GM21576 (cell line): ENCODE measurements around the gene PAX3.

Experiments
- ATAC-seq: cut with Tn5 transposase; IDR thresholded peaks from one replicate; pipeline ENCODE4 v1.9.1; 2021; ENCODE audit warnings: mild to moderate bottlenecking, moderate library complexity; ENCODE audit not compliant: unreplicated experiment

The PAX3 gene

DNA sequence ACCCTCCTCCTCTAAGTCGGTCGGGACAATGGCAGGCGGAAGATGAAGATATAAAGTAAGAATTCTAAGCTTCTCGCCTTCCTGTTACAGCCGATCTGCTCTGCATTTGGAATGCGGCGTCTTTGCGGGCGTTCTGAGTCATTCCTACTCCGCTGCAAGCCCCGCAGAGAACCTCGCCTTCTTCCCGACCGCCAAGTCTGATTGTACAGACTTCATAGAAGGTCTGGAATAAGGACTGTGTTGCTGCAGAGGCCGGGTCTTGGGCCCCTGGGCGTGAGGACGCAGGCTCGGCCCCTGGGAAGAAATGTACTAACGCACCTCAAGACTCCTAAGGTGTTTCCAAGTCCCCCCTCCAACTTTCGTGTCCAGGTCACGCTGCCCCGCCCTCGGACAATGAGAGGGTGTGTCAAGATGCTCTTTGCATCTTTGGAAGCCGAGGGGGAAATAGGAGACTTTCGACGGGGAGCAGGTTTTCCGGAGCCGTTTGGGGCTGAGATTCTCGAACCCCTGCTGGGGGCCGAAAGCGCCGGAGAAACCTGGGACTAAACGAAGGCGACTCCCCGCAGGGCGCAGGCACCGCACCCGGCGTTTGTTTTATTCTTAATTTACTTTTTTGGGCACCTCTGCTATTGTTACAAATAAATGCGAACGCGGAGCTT is 12.7 kb upstream of the PAX3 start:
- ATAC-seq: no peak

- ATAC-seq: no peak
These were observed 12.0 kb upstream of the PAX3 start for GRCh38 chr2:222310747-222311318.

DNA sequence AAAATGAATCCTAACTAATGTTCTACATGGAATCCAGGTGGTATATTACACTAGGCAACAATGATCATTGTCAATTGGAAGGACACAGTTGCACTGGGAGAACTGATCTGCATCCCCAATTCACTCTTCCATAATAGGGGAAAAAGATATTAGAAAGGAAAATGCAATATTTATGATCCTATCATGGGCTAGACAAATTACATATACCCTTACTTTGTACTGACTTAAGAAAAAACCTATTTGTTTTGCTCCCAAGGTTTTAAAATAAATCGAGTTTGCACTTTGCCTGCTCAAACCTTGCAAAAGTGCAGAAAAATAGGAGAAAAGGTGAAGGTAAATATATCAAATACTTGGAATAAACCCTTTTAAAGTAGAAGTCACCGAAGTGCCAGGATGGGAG is 11.0 kb upstream of the PAX3 start:
- no peak for ATAC-seq

- no peak for ATAC-seq
These were observed 10.6 kb upstream of the PAX3 start for GRCh38 chr2:222309361-222309760.

GRCh38 chr2:222307978-222308730 is 9.4 kb upstream of the PAX3 start:
- ATAC-seq: no peak

DNA sequence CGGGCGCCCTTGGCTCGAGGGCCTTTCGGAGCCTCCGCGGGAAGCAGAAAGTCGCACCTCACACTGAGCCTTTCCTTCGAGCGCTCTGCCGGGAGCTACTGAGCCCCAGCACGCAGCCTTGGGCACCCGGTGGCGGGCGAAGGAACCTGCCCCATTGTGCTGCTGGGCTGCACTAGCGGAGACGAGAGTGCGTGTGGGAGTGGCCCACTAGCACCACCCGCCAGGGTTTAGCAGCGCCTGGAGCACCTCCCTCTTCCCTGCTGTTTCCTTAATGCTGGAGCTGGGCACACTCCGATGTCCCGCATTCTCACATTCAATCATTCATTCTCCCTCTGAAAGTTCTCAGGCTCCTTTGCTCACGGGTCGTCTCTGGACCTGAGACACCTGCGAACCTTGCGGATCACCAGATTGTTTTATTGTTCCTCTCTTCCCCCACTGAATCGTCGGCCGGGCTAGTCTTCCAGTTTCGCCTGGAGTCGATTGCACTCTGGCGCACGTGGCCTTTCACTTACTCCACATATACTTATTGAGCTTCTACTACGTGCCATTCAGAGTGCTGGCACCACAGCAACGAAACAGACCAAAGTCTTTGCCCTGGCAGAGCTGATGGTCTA is 8.5 kb upstream of the PAX3 start:
- ATAC-seq: no peak

DNA sequence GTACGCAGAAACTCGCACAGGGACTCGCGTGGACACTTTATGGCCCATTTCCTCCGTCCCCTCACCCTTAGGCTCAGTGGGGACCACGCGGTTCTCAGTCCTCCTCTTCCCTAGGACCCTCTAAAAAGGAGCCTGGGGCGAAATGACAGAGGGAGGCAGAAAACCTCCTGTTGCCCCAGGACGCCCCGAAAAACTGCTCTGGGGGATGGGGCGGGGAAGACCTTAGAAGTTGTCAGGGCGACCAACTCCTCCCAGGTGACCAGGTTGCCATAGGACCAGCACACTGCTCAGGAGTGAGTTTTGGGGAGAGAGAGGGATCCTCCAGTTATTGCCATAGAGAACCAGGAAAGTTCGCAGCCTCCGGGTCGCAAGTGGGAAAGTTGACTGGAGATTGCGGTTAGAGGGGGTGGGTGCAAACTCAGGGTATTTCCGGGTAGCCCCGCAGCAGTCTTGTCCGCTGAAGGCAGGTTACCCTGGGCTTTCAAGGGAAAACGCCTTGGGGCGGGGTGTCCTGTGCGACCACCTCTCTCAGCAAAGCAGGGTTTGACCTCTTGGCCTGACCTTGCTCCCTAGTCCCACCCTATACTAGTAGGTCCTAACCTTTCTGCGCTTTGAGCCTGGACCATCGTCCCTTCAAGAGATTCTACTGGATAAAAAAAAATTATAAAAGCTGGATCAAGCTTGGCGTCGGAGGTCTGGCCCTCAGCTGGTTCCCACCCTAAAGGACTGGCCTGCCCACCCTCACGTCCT is 7.8 kb upstream of the PAX3 start:
- no peak for ATAC-seq

- ATAC-seq: no peak
These were observed 7.0 kb upstream of the PAX3 start for GRCh38 chr2:222305516-222306392.

DNA sequence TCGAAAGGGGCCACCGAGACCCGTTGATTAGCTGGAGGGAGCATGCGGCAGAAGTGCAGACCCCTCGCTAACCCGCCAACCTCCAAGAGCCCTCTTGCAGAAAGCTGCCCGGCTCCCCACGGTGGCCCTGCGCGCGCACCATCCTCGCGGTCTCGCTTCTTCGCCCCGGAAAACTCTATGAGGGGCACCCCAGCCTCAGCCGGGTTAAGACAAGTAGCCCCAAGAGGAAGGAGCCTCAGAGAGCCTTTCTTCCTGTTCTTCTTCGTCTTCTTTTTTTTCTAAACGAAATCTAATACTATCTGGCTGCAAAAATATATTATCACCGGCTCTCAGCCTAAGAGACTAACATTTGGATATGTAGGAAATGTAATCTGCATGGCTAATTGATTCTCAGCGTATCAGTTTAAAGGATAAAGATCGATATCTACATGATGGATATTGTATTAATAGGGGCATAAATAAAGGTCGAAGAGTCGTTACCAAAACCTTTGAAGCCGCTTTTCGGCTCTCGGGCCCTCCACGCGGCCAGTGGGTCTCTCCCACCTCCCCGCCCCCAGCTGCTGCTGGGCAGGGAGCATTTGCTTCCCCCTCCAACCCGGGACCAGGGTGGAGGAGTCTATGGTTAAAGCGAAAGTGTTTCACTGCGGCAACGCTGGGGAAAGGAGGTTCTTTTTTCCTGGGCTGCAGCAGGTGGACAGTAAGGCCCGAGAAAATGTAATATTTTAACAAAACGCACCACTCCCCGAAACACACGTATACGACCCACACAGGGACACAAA is 6.1 kb upstream of the PAX3 start:
- ATAC-seq: no peak

DNA sequence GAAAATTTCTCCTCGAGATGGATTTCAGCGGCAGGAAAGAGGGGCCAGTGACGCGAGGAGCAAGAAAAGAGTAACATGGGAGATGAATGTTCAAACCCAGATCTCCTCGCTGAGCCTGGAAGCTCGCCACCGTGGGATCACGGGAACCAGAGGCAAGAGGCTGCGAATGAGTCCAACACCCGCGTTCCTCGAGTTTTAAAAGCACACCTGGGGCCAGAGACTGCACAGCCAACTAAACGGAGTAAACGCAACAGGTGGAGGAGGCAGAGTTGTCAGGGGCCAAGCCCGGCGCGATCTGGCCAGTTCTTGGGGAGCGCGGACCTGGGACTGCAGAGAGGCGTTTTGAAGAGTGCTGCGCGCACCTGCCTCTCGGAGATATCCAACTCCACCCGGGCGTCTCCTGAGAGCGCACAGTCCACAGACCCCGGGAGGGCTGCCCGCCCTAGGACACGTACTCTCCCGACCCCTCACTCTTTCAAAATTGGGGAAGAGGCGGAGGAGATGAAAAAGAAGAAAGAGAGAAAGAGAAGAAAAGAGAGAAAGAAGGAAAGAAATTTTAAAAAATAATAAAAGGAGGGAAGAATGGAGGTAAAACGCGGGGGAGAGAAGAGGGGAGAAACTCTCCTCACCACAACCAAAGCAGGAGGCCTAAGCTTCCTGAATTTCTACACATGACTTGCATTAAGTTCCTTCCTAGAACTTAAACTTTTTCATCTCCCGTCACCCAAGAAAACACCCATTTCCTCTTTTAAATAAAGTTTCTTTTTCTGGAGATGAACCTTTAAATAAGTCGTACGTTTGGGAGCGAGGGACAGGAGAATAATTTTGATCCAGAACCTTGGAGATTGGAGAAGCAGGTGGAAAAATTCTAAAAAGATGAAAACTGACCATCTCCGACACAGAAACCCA is 5.3 kb upstream of the PAX3 start:
- no peak for ATAC-seq

DNA sequence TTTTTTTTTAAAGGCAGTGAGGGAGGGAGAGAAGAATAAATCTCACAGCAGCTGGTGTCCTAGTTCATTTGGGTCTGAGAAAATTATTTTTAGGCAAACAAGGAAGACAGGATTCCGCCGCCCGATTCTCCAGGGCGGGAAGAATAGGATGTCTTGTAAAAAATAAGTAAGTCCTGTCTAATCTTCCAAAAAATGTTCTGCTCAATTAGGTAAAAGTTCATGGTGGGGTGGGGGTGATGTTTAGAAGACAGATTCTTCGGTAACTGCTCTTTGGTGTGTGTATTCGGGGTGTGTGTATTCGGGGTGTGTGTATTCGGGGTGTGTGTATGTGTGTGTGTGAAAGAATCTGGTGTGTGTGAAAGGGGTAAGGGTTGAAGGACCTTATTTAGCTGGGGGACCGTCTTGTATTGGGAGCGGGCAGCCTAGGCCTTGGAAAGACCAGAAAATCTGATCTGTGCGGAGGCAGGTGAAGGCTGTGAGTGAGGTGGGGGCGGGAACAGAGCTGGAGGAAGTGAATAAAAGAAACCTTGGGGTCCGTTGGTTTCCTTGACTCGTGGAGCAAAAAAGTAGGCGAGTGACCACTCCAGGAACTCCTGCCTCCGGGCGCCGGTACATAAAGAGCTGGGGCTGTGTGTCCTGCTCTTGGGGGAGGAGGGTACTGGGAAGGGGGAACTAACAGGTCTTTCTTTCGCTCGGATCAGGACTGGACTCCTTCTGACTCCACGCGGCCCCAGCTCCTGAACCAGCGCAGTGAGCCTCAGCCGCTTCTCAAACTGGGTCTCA is 4.4 kb upstream of the PAX3 start:
- ATAC-seq: no peak

DNA sequence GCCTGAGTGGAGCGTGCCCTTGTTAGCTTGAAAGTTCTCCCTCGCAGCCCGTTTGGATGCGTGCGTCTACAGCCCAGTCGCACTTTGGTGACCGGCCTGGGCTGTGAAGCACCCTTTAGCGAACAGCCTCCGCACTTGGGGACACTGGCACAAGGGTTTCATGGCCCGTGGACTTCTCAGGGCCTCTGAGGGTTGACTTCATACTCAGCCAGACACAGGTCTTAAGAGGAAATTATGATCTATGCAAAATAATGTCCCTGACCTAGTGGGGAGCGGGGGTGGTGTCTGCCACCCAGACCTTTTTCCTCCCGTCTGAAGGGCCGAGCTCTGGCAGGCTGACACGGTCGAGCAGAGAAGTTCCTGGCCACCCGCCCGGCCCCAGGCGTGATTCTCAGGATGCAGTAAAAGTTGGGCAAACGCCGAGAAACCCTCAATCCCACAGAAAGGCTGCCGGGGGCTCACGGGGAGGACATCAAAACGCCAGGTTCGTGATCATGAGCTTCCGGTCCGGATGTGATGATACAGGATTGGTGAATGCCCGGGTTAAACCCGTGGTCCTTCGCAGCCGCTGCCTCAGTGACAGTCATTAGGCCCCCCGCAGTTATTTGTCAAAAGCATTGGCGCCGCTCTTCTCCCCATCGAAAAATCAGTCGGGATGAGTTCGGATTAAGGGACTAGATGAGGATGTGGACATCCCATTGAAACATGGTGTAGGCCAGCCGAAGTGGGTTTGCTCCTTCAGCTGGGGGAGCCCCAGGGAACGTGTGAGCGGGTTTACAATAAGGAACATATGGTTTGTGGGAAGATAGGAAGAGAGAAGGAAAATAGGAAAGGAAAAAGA is 3.6 kb upstream of the PAX3 start:
- no peak for ATAC-seq

DNA sequence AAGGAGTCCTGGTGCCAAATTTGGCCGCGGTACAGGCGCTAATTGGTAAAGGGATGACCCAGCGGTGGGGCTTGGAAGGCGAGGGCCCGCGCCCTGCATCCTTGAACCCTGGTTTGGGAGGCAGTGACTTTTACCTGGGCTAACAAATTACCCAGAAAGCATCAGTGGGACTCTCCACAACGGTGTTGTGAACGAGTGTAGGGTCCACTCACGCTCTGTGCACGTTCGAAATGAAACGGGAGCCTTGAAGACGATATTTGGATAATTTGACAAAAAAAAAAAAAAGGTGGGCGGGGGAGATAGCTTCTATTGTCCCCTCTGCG is 3.0 kb upstream of the PAX3 start:
- no peak for ATAC-seq

DNA sequence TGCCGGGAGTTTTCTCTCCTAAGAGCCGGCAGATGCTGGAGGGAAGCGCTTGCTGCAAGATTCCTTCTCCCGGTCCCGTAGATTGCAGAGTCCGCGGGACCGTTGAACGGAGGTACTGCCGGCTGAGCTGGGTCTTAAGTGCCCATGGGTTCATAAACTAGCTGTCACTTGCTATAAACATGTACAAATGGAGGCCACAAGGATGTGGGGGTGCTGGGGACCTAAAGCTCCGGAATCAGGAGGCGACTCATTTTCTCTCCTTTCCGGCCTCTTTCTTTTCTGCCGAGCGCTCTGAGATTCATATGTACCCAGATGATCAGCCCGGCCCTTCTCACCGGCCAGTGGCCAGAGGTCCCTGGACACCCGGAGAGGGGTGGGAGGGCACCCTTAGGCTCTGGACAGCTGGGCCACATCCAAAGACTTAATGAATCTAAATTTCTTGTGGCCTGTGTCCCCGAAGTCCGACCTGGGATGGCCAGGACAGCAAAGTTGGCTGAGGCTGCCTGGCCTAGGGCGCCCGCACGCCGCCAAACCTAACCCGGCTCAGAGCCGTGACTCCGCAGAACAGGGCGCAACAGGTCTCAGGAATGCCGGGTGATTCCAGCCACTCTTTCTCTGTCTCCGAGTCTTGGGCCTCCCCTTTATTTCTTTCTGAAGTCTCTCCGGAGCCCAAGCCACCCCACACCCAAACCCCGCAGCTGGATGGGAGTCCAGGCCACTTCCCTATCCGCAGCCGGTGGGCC is 2.4 kb upstream of the PAX3 start:
- ATAC-seq: no peak

DNA sequence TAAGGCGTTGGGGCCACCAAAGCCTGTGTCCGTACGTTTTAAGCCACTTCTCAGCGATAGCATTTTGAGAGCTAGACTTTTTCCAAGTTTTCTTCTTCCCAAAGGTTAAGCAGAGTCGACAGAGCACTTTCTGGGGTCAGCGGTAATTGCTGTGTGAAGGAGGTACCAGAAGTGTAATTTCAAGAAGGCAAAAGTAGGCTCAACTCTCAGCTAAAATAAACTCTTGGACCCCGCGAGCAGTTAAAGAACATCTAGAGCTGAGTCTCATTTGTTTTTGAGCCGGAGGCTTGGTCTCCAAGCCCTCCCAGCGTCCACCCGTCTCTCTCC is 1.9 kb upstream of the PAX3 start:
- no peak for ATAC-seq

DNA sequence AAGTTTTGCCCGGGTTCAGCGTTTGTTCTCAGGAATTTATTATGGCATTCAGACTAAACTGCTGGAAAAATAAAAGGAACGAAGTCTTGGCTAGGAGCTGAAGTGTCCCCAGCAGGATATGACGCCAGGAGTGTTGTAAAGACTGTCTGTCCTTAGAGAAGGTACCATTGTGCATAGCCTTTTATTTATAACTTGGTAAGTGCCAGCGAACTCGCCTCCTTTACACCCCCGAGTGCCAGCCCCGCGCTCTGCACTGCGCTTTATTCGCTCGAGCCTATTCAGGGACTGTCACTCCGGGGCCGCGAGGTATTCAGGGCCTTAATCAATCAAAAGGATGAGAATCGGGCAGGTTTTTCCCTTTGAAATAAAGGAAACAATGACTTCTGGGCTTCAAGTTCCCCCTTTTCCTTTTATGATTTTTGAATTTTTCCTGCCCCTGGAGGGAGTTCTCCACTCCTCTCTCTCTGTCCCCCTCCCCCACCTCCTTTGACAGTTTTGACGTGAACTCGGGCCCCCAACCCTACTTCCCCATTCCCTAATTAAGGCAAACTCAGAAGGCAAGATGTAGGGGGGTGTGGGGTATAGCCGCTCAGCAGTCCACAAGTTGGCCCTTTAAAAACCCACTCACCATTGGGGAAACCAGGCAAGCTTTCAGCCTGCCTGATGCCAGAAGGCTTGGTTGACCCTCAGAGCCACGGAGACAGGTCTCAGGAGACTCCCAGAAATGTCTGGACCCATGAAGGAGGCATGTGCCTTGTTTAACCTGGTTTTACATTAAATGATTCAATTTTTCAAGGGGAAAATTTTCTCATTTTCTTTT is 1.3 kb upstream of the PAX3 start:
- ATAC-seq: no peak
